ENCODE measurements around the gene PDE11A. TPM values are rescaled to one million over a fixed set of nuclear protein-coding genes. Genes with fewer than 3 reads are reported as not detected.

Gene PDE11A
- polyA plus RNA-seq, 1 donor = 0.40 TPM

DNA sequence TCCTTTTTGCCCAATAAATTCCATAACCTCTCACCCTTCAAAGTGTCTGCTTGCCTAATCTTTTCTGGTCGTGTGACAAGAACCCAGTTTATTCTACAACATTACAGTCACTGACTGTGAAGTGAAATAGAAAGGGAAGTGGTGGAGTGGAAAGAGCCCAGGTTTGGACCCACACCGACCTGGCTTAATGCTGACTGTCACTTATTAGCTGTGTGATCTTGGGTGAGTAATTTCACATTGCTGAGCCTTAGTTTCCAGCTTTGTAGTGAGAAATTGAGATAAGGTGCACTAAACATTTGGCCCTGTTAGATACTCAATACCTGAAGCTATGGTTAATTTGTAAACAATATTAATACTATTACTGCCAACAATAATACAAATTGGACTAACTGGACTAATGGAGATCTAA is 388.9 kb downstream of the PDE11A start:
- DNase-seq = no peak

DNA sequence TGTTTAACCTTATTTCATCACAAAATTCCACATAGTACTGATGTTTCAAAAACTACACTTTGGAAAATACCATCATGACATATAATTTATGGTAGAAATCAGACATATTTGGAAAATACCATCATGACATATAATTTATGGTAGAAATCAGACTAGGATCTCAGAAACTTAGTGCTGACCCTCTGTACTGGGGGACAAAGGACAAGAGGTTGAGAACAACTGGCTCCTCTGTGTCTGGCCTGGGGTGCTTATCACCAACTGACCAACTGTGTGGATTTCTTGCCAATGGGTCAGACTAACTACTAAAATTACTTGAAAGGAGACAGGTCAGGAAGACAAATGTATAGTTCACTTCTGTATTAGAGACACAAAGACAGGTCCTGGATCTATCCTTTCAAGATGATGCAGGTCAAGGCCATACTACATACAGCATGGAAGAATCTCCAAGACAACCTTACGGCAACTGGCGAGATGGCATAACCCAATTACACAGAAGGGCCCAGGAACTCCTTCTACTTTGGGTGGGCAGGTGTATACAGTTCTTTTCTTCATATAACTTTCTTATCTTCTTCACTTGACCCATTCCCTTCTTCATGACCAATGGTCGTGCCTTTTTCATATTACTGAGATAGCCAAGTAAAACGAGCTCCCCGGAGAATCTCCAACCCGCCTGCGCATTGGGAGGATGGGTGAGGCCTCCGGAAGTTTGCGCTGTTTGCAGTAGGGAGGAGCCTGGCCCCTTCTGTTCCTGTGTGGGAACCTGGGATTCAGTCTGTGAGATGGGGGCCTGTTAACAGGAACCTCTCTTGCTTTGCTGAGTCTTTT is 389.5 kb downstream of the PDE11A start:
- no peak for DNase-seq

DNA sequence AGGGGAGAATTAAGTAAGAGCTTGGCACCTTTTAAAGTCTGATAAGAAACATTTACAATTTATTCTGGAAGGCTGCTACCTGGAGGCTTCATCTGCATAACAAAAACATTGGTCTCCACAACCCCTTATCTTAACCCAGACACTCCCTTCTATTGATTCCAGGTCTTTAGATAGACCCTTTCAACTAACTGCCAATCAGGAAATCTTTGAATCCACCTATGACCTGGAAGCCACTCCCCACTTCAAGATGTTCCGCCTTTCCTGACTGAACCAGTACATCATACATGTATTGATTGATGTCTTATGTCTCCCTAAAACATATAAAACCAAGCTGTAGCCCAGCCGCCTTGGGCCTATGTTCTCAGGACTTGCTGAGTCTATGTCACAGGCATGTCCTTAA is 390.6 kb downstream of the PDE11A start:
- DNase-seq = no peak

DNA sequence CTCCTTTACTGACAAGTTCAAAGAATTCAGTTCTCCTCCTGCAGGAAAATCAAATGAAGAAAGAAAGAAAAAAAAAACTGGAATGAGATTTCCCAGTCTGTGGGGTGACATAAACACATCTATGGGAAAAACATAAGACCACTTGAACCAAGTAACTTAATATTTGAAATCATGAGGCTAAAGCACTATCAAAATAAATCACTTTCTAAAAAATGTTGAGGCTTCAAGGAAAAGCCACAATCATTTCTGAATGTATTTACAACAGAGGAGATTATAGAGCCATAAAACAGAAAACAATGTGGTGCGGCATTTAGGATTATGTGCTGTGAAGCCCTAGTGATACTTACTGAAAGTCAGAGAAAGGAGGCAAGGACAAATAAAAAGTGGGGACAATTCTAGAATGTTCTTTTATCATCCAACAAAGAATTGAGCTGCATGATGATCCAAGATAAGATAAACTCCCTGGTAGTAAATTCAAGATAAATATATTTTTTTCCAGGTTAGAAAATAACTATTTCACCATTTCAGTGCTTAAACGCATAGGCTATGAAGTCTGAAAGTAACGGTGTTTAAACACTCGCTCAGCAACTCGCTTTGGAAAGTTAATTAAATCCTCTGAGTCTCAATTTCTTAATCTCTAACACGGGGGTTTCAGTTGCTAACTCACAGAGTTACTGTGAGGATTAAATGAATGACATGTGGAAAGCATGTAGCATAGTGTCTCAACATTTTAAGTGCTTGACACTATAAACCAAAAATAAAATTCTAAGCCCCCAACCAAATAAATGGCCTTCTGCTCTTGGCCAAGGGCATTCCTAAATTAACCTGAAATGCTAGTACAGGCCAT is 391.5 kb downstream of the PDE11A start:
- DNase-seq = no peak

DNA sequence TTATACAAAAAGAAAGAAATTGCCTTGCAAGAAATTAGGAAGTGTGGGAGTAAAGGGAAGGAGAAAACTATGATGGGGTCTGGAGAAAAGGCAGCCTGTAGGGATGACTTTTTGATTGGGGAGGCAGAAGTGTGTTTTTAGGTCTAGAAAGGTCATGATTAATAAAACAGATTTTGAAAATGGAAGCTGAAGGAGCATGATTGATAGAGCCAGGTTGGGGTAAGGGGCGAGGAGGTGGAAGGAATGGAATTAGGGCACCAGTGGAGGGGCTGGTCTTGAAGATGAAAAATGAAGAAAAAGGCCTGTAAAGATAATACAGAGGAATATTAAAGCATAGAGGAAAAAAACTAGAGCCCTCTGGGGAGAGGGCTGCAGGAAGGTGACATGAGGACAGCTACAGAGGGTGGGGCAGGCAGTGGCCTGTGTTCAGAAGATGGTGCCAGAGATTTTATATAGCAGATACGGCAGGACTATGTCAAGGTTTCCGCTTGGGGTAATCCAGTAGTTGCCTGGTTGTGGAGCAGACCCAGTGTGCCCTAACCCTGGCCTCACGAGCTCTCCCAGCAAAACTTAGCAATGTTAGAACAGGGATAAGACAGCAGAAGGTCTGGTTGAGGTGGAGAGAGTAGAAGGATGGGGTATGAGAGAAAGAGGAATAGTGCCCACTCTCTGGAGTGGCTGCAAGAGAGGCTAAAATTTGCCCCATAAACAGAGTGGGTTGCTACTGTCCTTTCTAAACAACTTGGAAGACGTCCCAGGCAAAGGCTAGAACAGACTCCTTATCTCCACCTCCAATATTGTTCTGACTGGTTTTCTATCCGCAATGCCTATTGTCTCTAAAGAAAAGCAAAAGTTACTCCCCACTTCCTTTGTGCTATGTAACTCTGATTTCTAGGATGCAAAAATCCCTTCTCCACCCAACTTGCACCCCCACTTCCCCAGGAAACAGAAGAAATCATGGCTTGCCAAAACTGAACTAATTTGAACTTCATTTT is 392.7 kb downstream of the PDE11A start:
- no peak for DNase-seq

DNA sequence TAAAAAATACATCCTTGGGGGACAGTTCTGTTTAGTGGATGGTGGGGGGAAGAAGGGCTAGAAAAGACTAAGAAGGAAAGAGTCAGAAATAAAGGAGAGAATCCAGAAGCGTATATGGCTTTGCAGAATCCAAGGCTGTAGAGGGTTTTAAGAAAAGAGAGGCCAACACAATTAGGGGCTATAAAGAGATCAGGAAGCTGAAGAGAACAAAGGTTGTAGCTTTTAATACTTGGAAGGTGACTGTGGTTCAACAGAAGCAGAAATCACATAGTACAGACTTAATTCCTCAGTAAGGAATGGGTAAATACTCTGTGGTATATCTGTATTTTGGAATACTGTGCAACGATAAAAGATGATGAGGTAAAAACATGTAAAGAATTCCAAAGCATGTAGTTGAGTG is 393.6 kb downstream of the PDE11A start:
- no peak for DNase-seq

DNA sequence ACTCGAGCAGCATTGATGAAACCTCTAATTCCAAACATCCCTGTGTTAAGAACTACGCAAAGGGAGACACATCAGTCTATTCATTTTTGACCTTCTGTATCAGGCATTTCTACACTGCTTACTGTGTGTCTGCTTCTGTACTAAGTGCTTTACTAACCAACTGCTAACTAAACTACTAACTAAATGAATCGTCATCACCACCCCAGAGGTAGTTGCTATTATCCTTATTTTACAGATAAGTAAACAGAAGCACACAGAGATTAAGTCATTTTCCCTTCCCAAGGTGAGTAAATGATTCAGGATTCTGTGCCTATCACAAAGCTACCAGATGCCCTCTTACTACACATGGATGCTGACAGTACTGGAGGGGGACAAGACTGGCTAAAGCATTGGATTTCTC is 395.9 kb downstream of the PDE11A start:
- no peak for DNase-seq

DNA sequence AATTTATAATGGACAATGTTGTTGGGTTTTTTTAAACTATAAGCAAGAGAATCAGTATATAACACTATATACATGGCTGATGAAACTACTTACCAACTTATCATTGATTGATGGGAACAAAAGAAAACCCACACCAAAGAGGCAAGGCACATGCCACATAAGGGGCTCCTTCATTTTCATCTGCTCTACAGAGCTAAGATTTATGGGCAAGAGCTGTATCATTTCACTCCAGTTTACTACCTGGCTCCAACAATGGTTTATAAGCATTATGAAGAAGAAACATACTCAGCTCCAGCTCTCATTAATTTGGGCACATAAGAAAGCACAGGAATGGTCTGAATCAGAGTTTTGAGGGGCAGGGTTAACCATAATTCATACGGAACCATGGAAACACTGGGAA is 396.8 kb downstream of the PDE11A start:
- no peak for DNase-seq

DNA sequence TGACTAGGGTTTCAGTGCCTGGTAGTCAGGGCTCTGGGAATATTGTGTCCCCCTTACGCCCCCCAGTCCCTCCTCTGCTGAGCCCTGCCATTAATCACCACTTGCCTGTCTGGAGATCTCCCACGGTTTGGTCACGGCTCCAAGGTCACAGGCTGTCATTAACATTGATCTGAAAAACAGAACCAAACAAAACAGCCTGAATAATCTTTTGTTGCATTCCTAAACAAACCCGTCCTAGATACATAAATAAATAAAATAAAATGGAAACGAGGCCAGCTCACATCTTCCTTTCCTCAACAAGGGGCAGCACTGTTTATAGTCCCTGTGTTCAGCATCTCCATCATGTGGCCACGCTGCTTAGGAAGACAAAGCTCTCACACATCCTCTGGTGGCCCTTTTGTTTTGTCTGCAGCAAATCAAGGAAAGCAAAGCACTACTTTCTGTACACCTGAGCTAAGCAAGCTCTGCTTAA is 397.2 kb downstream of the PDE11A start:
- DNase-seq = no peak

DNA sequence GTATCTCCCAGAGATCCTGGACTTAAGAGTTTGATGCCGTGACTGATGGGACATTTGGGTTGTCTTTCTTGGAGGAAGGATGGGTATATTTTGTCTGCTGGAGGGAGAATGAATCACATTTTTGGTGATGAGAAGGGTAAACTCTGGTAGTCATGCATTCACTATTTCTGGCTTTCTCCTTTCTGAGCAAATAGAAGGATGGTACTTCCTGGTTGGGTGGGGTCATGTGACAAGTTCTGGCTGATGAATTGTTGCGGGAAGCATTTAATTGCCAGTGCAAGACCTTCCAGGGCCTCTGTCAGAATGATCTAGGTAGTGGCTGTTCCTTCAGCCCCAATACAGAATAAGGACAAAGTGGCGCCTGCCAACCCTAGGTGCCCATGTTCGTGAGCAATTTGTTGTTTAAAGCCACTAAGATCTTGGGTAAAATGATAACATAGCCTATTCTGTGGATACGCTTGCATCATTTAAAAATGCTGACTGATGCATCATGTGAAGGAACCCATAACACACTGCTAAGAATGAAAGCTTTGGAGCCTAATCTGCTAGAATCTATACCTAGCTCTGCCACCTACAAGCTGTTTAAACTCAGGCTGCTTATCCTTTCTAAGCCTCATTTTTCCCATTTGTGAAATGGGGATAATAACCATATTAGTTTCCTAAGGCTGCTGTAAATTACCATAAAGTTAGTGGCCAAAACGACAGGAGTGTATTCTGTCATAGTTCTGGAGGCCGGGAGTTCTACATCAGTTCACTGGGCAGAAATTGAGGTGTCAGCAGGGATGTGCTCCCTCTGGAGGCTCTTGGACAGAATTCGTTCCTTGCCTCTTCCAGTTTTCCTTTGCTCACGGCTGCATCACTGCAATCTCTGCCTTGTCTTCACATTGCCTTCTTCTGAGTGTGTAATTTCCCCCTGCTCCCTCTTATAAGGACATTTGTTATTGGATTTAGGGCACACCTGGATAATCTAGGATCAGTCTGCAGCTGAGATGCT is 398.7 kb downstream of the PDE11A start:
- no peak for DNase-seq

DNA sequence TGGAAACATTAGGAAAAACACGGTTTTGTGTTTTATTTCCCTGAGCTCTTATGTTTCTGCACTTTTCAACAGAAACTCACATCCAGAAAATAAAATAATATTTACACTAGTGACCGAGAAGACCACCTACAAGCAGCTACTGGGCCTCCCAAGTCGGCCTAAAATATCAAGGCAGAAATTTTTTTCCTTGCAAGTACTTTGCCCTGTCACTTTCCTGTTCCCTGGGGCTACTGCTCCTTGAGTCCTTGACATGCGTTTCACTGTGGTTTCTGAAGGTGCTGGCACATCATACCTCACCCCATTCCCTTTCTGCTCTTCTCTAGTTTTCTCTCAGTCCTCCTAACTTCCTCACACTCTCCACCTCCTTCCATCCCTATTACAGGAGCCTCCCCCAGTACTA is 400.9 kb downstream of the PDE11A start:
- DNase-seq = no peak

DNA sequence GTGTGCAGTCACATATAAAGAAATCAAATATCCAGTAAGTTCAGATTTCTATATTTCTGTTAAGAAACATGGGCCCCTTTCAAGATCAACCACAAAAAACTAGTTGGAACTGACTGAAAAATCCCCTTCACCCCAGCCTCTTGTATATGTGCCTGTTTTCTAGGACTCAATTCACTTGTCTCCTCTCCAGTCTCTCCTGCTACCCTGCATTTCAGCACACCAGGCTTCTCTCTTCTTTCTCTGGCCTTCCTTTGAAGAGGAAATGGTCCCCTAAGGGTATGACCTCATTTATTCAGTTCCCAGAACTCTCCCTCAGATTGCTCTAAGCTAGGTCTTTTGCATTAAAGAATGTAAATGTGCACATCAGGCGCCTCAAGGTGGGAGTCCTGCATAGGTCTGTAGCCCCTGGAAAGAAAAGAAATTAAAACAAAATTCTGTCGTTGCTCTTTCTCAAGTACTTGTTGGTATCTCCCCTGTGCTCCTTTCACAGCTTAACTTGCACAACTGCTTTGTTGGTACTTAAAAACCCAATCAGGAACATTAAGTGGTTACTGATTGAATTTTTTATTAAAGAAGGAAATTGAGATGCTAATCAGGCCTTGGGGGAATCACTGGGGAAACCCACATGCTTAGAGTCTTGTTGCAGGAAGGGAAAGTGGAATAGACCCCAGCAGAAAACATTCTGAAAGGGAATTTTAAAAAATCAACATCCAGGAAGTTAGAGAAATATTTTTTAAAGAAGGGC is 401.6 kb downstream of the PDE11A start:
- no peak for DNase-seq

DNA sequence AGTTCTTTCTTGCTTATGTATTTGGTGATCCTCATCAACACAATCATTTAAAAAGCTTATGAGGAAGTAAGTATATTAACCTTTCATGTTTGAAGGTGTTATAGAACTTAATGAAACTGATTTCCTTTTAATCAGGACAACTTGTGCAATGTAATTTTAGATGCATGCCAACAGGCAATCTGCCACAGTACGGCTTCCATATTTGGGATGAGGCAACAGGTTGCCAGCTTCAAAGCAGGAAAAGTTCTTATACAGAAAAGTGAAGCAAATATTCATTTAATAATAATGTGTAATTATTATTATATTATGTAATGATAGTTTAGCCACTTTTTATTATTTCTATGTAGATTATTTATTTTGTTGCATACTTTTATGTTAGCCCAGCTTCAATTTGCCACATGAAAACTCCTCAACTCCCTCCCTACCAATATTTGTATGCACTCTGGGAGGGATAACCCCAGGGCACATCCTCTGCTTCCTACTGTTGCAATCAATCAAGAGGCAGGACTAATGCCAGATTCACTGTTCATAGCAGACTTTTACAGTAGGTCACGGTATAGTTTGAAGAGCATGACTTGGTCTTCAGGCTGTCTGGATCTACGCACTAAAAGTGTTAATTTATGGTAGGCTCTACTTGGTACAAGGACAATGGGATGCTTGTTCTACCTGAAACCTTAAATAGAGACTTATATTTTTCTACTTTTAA is 402.8 kb downstream of the PDE11A start:
- peak; percentile 43 for DNase-seq

DNA sequence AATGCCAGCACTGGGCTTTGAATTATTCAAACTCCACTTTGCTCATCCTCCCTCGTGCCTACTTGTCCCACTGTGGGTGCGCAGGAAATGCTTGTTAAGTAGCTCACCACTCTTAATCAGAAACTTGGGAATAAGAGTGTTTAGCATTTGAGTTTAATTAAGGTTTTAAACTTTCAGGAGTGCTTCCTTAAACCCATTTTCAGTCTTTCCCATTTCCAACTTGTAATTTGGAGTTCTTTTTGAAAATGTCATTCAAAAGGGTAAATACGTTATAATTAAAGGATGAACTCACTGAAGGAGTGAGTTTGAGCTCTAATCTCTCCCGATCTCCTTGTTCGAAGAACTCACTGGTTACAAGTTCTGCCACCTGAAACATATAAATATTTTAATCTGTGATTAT is 403.4 kb downstream of the PDE11A start:
- no peak for DNase-seq

DNA sequence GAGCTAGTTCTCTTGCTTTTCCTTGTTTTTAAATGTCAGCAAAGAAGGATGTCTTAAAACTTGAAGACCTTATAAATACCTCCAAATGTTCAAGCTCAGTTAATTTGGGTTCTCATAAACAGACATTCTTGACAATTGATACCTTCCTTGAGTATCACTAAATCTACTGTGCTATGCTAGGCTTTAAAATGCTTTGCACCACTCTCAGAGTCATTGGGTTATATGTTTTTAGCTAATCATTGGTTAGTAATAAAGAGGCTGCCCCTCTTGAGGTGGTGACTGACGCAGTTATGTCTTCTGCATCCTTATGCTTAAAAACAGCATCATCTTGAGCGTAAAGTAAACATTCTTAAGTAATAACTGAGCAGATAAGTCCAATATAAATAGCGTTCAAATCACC is 404.0 kb downstream of the PDE11A start:
- no peak for DNase-seq

DNA sequence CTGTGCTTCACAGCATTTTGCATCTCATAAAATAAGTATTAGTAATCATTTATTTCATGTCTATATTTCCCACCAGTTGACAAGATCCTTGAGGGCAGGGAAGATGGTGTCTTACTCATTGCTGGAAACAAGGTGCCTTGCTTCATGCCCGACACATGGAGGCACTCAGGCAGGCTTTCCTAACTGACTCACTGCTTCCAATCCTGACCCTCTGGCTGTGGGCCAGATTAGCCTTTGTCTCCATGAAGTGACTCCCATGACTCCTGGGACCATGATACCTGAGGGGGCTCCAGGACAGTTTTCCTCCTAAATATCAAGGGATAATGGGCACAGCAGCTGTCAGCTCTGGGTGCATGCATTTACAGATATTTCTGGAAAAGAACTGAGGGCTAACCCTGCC is 405.0 kb downstream of the PDE11A start:
- no peak for DNase-seq

DNA sequence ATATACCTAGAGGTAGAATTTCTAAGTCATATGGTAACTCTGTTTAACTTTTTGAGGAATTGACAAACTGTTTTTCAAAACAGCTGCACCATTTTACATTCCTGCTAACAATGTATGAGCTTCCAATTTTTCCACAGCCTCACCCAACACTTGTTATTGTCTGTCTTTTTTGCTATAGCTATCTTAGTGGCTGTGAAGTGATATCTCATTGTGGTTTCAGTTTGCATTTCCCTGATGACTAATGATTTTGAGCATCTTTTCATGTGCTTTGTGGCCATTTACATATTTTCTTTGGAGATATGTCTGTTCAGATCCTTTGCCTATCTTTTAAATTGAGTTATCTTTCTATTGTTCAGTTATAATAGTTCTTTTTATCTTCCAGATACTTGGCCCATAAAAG is 406.2 kb downstream of the PDE11A start:
- no peak for DNase-seq

DNA sequence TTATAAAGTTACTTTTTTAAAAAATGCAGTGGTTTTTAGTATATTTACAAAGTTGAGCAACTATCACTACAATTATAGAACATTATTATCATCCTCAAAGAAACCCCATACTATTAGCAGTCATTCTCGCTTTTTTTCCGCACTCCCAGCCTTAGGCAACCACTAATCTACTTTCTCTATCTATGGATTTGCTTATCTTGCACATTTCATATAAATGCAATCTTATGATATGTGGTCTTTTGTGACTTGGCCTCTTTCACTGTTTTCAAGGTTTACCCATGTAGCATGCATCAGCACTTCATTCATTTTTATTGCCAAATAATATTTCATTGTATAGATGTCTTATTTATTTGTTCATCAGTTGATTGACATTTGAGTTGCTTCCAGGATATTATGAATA is 406.6 kb downstream of the PDE11A start:
- DNase-seq = no peak

DNA sequence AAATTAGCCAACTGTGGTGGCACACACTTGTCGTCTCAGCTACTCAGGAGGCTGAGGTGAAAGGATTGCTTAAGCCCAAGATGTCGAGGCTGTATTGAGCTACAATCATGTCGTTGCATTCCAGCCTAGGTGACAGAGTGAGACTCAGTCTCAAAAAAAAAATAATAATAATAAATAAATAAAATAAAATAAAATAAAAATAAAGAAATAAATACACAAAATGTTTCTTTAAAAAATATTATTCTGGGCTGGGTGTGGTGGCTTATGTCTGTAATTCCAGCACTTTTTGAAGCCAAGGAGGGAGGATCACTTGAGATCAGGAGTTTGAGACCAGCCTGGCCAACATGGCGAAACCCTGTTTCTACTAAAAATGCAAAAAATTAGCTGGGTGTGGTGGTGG is 407.2 kb downstream of the PDE11A start:
- no peak for DNase-seq

DNA sequence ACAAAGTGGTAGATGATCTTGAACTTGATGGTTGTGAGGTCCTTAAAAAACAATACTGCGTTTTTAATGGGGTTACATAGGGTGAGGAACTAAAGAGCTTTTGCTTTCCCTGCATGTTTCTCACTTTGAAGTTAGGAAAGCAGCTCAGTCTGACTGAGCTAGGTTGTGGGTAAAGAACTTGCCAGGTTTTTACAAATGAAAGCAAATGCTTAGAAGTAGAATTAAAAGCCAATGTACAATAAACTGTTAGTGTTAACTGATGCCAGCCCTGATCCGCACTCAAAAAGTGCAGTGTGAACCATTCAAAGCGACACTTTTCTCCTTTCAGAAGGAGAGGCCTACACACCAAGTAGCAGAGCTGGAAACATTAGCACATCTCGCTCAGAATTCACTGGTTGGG is 409.7 kb downstream of the PDE11A start:
- no peak for DNase-seq
